Measurements from ENCODE around the gene PTPRG. TPM values are rescaled to one million over a fixed set of nuclear protein-coding genes. Genes with fewer than 3 reads are reported as not detected.

PTPRG gene
- total and polyA plus RNA-seq, 2 donors: 3.9 to 4.1 TPM

DNA sequence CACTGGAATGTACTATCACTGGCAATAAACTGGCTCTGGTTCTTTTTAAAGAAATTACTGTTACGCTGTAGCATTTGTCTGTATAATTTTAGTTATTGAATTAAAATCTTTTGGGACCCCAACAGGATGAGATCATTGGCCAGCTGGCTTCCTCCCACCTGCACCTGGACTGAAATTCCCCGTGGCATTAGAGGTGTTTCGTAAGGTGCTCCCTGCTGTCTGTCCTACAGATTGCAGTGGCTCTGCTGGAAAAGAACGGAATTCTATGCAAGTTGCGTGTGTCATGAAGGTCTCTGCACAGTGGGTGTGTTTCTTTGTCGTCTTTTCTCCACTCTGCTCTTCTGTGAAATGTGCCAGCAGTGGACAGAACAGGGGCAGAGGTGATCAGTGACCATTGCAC is 383.4 kb downstream of the PTPRG start:
- Histone ChIP-seq H3K4me1 (ENCODE audit: control insufficient read depth in 2 of 2, insufficient read depth in 2 of 2, low read length in 2 of 2) (no peaks in the 10 kb centered on the region), H3K36me3 (ENCODE audit: control insufficient read depth in 2 of 2, insufficient read depth in 2 of 2, low read length in 1 of 2) (no peaks in the 10 kb centered on the region), H3K9me3 (ENCODE audit: control insufficient read depth in 2 of 2, insufficient read depth in 1 of 2, low read length in 1 of 2) (peaks cover 0 to 4% of the 10 kb centered on the region in 2 donors), H3K27ac (ENCODE audit: low read depth in 1 of 2, low read length in 1 of 2) (no peak overlapping the region), H3K27me3 (ENCODE audit: control insufficient read depth in 2 of 2, insufficient read depth in 1 of 2, low read length in 1 of 2) (no peaks in the 10 kb centered on the region), H3K4me3 (ENCODE audit: low read length in 2 of 2) (no peak overlapping the region)
- WGBS: 83% methylated on average over 6 of the region's 6 CpGs
- no peak for DNase-seq (ENCODE audit: low read depth in 6 of 9, low spot score in 9 of 9)

DNA sequence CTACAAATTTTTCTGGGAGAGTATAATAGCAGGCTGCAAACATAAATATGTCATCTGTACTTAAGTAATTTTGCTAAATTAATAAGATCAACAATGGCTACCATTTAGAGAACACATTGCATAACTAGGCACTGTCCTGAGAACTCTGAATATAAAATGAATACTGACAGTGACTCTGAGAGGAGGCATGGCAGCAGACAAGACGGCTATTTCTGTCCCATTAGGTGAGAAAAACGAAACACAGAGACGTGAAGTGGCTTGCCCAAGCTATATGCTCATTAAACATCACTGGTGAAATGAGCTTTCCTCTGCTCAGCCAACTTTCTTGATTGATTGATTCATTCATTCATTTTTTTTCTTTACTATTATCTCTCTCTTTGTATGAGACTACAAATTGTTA is 384.3 kb downstream of the PTPRG start:
- Histone ChIP-seq H3K4me3 (ENCODE audit: low read length in 2 of 2) (no peak overlapping the region), H3K9me3 (ENCODE audit: control insufficient read depth in 2 of 2, insufficient read depth in 1 of 2, low read length in 1 of 2) (peaks cover 0 to 4% of the 10 kb centered on the region in 2 donors), H3K36me3 (ENCODE audit: control insufficient read depth in 2 of 2, insufficient read depth in 2 of 2, low read length in 1 of 2) (no peaks in the 10 kb centered on the region), H3K27ac (ENCODE audit: low read depth in 1 of 2, low read length in 1 of 2) (no peak overlapping the region), H3K4me1 (ENCODE audit: control insufficient read depth in 2 of 2, insufficient read depth in 2 of 2, low read length in 2 of 2) (no peaks in the 10 kb centered on the region), H3K27me3 (ENCODE audit: control insufficient read depth in 2 of 2, insufficient read depth in 1 of 2, low read length in 1 of 2) (no peaks in the 10 kb centered on the region)
- whole genome bisulfite sequencing: 60% methylated on average over 3 of the region's 3 CpGs
- no peak for DNase-seq (ENCODE audit: low read depth in 6 of 9, low spot score in 9 of 9)

DNA sequence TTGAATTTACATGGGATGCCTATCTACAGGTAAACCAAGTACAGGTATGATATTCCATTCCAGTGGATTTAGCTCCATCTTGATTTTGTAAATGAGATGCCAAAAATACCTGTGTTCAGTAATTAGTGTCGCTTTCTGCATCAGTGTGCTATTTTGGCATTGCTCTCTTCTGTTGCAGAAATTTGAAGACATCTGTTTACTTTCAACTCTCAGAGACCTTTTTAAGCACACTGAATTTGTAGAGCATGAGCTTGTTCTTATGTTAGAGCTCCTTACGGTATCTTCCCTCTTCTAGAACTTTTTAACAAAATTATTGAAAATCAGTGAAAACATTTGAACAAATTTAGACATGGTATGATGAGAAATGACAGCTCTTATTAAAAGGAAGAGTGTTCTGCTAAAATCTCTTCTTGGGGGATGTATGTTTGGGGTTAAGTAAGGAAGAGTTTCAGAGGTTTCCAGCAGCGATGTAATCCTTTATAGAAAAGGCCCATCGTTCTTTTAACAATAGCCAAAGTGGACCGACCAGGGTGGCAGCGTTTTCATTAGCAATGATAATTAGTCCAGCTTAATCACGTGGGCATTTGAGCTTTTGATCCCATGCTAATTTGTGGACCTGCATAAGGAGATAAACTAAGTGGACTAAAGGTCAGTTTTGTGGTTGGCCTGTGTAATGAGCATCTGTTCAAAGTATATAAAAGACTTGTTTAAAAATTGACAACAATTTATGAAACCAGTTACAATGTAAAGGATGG is 385.4 kb downstream of the PTPRG start:
- Histone ChIP-seq H3K4me3 (ENCODE audit: low read length in 2 of 2) (no peak overlapping the region), H3K9me3 (ENCODE audit: control insufficient read depth in 2 of 2, insufficient read depth in 1 of 2, low read length in 1 of 2) (peaks cover 0 to 4% of the 10 kb centered on the region in 2 donors), H3K4me1 (ENCODE audit: control insufficient read depth in 2 of 2, insufficient read depth in 2 of 2, low read length in 2 of 2) (no peaks in the 10 kb centered on the region), H3K27ac (ENCODE audit: low read depth in 1 of 2, low read length in 1 of 2) (no peak overlapping the region), H3K36me3 (ENCODE audit: control insufficient read depth in 2 of 2, insufficient read depth in 2 of 2, low read length in 1 of 2) (no peaks in the 10 kb centered on the region), H3K27me3 (ENCODE audit: control insufficient read depth in 2 of 2, insufficient read depth in 1 of 2, low read length in 1 of 2) (no peaks in the 10 kb centered on the region)
- 89% methylated on average over 7 of the region's 7 CpGs for WGBS
- DNase-seq (ENCODE audit: low read depth in 6 of 9, low spot score in 9 of 9): no peak

DNA sequence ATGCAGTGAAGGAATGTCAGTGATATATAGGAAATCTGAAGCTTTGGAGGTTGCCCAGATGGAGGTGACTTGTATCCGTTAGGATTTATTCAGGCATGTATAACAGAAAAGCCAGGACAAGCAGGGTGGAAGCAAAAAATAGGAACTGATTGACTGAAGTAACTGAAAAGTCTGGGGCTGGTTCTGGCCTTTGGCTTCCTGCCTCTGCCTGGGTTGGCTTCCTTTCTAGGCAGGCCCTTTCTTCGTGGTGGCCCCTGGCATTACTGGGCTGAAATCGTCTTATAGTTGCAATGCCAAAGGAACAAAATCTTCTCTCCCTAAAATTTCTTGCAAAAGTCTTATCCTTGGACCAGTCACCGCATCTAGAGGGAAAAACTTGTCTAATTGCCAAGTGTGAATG is 386.1 kb downstream of the PTPRG start:
- no peaks in the 10 kb centered on the region for H3K27me3 ChIP-seq (ENCODE audit: control insufficient read depth in 2 of 2, insufficient read depth in 1 of 2, low read length in 1 of 2)
- H3K9me3 ChIP-seq (ENCODE audit: control insufficient read depth in 2 of 2, insufficient read depth in 1 of 2, low read length in 1 of 2): no peaks in the 10 kb centered on the region
- 69% methylated on average over 4 of the region's 4 CpGs for WGBS
- no peak for DNase-seq (ENCODE audit: low read depth in 6 of 9, low spot score in 9 of 9)
- H3K27ac ChIP-seq (ENCODE audit: low read depth in 1 of 2, low read length in 1 of 2): no peak overlapping the region
- H3K4me3 ChIP-seq (ENCODE audit: low read length in 2 of 2): no peak overlapping the region
- H3K4me1 ChIP-seq (ENCODE audit: control insufficient read depth in 2 of 2, insufficient read depth in 2 of 2, low read length in 2 of 2): no peaks in the 10 kb centered on the region
- H3K36me3 ChIP-seq (ENCODE audit: control insufficient read depth in 2 of 2, insufficient read depth in 2 of 2, low read length in 1 of 2): no peaks in the 10 kb centered on the region

DNA sequence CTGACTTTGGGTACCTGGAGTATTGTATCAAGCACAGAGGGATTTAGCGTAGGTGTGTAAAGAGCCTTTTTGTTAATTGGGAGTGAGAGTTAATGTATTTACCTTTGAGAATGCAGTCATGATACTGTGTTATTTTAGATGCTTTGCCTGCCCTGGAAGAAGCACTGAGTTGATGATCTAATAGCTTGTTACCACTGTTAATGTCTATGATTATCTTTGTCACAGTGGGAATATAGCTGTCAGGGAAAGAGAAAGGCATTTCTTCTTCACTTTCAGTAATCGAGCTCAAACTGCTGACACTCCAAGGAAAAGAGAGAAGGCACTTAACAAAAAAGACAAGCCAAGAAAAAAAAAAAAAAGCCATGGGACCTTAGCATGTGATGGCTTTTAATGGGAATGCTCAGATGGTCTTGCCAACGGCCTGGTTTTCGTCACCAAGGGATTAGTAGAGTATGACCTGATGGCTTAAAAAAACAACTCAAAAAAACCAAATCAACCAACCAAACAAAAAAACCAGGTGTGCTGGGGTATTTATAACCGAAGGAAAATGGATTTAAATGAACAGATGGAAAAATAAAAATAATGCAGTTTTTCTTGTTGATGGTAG is 387.4 kb downstream of the PTPRG start:
- Histone ChIP-seq H3K36me3 (ENCODE audit: control insufficient read depth in 2 of 2, insufficient read depth in 2 of 2, low read length in 1 of 2) (no peaks in the 10 kb centered on the region), H3K9me3 (ENCODE audit: control insufficient read depth in 2 of 2, insufficient read depth in 1 of 2, low read length in 1 of 2) (no peaks in the 10 kb centered on the region), H3K4me1 (ENCODE audit: control insufficient read depth in 2 of 2, insufficient read depth in 2 of 2, low read length in 2 of 2) (no peaks in the 10 kb centered on the region), H3K4me3 (ENCODE audit: low read length in 2 of 2) (no peak overlapping the region), H3K27me3 (ENCODE audit: control insufficient read depth in 2 of 2, insufficient read depth in 1 of 2, low read length in 1 of 2) (no peaks in the 10 kb centered on the region), H3K27ac (ENCODE audit: low read depth in 1 of 2, low read length in 1 of 2) (no peak overlapping the region)
- WGBS: 84% methylated on average over 5 of the region's 5 CpGs
- DNase-seq (ENCODE audit: low read depth in 6 of 9, low spot score in 9 of 9): no peak

DNA sequence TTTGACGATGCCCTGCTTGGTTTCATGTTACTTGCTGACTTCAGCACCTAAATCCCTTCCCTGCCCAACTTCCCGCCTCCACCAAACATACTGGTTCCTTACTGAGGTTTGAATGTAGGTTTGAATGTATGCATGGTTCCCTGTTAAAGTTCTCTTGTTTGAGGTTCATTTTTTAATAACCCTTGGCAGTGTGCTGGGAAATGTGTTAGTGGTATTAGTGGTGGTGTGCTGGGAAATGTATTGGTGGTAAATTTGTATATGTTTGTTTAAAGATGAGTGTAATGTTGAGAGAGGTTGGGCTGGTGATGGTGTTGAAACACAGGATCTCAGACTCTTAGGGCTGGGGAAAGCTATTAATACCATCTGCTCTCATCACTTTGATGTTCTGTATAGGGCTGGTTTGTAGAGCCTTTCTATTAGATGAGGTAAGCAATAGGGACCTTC is 392.7 kb downstream of the PTPRG start:
- Histone ChIP-seq H3K4me1 (ENCODE audit: control insufficient read depth in 2 of 2, insufficient read depth in 2 of 2, low read length in 2 of 2) (no peaks in the 10 kb centered on the region), H3K4me3 (ENCODE audit: low read length in 2 of 2) (no peak overlapping the region), H3K36me3 (ENCODE audit: control insufficient read depth in 2 of 2, insufficient read depth in 2 of 2, low read length in 1 of 2) (no peaks in the 10 kb centered on the region), H3K27ac (ENCODE audit: low read depth in 1 of 2, low read length in 1 of 2) (no peak overlapping the region), H3K9me3 (ENCODE audit: control insufficient read depth in 2 of 2, insufficient read depth in 1 of 2, low read length in 1 of 2) (no peaks in the 10 kb centered on the region), H3K27me3 (ENCODE audit: control insufficient read depth in 2 of 2, insufficient read depth in 1 of 2, low read length in 1 of 2) (no peaks in the 10 kb centered on the region)
- no peak for DNase-seq (ENCODE audit: low read depth in 6 of 9, low spot score in 9 of 9)
- WGBS: 93% methylated on average over 2 of the region's 2 CpGs

DNA sequence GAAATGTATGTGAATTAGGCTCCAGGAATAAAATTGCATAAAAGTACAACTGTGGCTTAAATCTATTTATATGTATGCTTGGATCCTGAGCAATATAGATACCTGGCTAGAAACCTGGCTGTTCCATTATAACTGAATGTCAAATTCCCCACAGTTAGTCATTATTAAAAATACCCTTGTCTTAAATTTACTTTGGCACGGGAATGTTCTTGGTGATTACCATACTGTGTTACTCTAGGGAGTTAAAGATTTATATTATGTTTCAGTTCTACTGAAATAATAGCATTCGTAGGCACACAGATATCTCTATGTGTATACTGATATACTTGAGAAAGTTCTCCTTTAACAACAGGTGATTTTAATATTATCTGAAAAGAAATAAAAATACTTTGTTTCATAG is 394.1 kb downstream of the PTPRG start:
- Histone ChIP-seq H3K27ac (ENCODE audit: low read depth in 1 of 2, low read length in 1 of 2) (no peak overlapping the region), H3K9me3 (ENCODE audit: control insufficient read depth in 2 of 2, insufficient read depth in 1 of 2, low read length in 1 of 2) (no peaks in the 10 kb centered on the region), H3K36me3 (ENCODE audit: control insufficient read depth in 2 of 2, insufficient read depth in 2 of 2, low read length in 1 of 2) (no peaks in the 10 kb centered on the region), H3K27me3 (ENCODE audit: control insufficient read depth in 2 of 2, insufficient read depth in 1 of 2, low read length in 1 of 2) (no peaks in the 10 kb centered on the region), H3K4me3 (ENCODE audit: low read length in 2 of 2) (no peak overlapping the region), H3K4me1 (ENCODE audit: control insufficient read depth in 2 of 2, insufficient read depth in 2 of 2, low read length in 2 of 2) (no peaks in the 10 kb centered on the region)
- WGBS: 85% methylated on average over 2 of the region's 2 CpGs
- DNase-seq (ENCODE audit: low read depth in 6 of 9, low spot score in 9 of 9): no peak

DNA sequence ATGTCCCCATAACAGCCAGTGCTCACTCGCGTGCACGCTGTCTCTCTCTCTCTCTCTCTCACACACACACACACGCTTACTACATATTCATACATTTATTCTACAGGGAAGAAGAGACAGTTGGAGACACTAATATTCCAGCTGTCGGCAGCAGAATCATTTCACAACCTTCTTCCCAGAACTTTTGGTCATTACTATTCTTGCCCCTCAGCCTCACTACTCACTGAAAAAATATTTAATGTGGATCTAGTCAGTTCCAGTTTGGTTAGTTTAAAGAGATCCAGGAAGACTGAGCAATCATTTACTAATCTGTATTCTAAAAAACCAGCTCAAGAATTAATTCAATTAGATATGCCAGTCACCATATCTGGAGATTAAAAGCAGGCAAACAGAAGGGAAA is 394.9 kb downstream of the PTPRG start:
- Histone ChIP-seq H3K27ac (ENCODE audit: low read depth in 1 of 2, low read length in 1 of 2) (no peak overlapping the region), H3K27me3 (ENCODE audit: control insufficient read depth in 2 of 2, insufficient read depth in 1 of 2, low read length in 1 of 2) (no peaks in the 10 kb centered on the region), H3K36me3 (ENCODE audit: control insufficient read depth in 2 of 2, insufficient read depth in 2 of 2, low read length in 1 of 2) (no peaks in the 10 kb centered on the region), H3K4me3 (ENCODE audit: low read length in 2 of 2) (no peak overlapping the region), H3K4me1 (ENCODE audit: control insufficient read depth in 2 of 2, insufficient read depth in 2 of 2, low read length in 2 of 2) (no peaks in the 10 kb centered on the region), H3K9me3 (ENCODE audit: control insufficient read depth in 2 of 2, insufficient read depth in 1 of 2, low read length in 1 of 2) (no peaks in the 10 kb centered on the region)
- no peak for DNase-seq (ENCODE audit: low read depth in 6 of 9, low spot score in 9 of 9)
- WGBS: 96% methylated on average over 5 of the region's 5 CpGs

DNA sequence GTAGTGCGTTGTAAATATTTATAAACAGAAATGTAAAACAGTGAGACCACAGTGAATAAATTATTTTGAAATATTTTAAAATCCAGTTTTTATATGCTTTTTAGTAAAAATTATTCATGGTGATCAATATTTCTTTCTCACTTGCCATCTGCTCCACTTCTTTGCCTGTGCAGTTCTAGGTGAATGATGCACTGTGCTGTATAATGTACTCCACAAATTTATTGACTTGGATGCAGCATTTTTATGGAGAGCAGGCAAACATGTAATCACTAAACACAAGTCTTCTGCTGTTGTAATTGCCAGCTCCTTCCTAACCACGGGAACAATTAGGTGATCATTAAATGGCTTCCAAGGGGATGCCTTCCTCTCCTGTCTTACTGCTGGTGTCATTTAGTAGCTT is 395.9 kb downstream of the PTPRG start:
- 93% methylated on average over 2 of the region's 2 CpGs for WGBS
- Histone ChIP-seq H3K4me1 (ENCODE audit: control insufficient read depth in 2 of 2, insufficient read depth in 2 of 2, low read length in 2 of 2) (no peaks in the 10 kb centered on the region), H3K27me3 (ENCODE audit: control insufficient read depth in 2 of 2, insufficient read depth in 1 of 2, low read length in 1 of 2) (no peaks in the 10 kb centered on the region), H3K4me3 (ENCODE audit: low read length in 2 of 2) (no peak overlapping the region), H3K36me3 (ENCODE audit: control insufficient read depth in 2 of 2, insufficient read depth in 2 of 2, low read length in 1 of 2) (no peaks in the 10 kb centered on the region), H3K9me3 (ENCODE audit: control insufficient read depth in 2 of 2, insufficient read depth in 1 of 2, low read length in 1 of 2) (no peaks in the 10 kb centered on the region), H3K27ac (ENCODE audit: low read depth in 1 of 2, low read length in 1 of 2) (no peak overlapping the region)
- no peak for DNase-seq (ENCODE audit: low read depth in 6 of 9, low spot score in 9 of 9)
